ENCODE results near the gene RIT2.

The RIT2 gene

GRCh38 chr18:42854558-42854957 lies 260.9 kb downstream of the RIT2 start:
- Histone ChIP-seq H3K9ac (ENCODE audit: low read length) (no peak overlapping the region), H3K9me3 (ENCODE audit: insufficient read depth, low read length) (no peaks in the 10 kb centered on the region)
- TF ChIP-seq EZH2phosphoT487 (conservative IDR thresholded peaks at IDR 0.05; ENCODE audit: low read length) (no peak), CTCF (IDR thresholded peaks at IDR 0.05; ENCODE audit: insufficient read depth, low read length, poor library complexity, severe bottlenecking) (no peak)

GRCh38 chr18:42850174-42851083 lies 265.1 kb downstream of the RIT2 start:
- H3K27me3 ChIP-seq (ENCODE audit: low read length) = no peaks in the 10 kb centered on the region
- no peak overlapping the region for H3K27ac ChIP-seq (ENCODE audit: low read depth, low read length)
- TF ChIP-seq CTCF (IDR thresholded peaks at IDR 0.05; ENCODE audit: insufficient read depth, low read length, poor library complexity, severe bottlenecking) = no peak
- TF ChIP-seq EZH2phosphoT487 (conservative IDR thresholded peaks at IDR 0.05; ENCODE audit: low read length) = no peak
- no peaks in the 10 kb centered on the region for H3K9me2 ChIP-seq (replicated peaks; ENCODE audit: insufficient read depth, low read length)
- no peak overlapping the region for H3K9ac ChIP-seq (ENCODE audit: low read length)
- H3K79me2 ChIP-seq (ENCODE audit: insufficient read depth, low read length) = no peaks in the 10 kb centered on the region
- no peak overlapping the region for H3K4me3 ChIP-seq (ENCODE audit: insufficient read depth, low read length, poor library complexity, severe bottlenecking)
- no peaks in the 10 kb centered on the region for H3K36me3 ChIP-seq (ENCODE audit: low read length)
- no peak overlapping the region for H3K4me2 ChIP-seq (ENCODE audit: low read depth, low read length, poor library complexity, severe bottlenecking)
- no peak overlapping the region for H2AFZ ChIP-seq (ENCODE audit: low read depth, low read length, severe bottlenecking)
- H4K20me1 ChIP-seq (ENCODE audit: low read depth, low read length) = no peaks in the 10 kb centered on the region
- H3F3A ChIP-seq (ENCODE audit: insufficient read depth) = no peaks in the 10 kb centered on the region
- no peaks in the 10 kb centered on the region for H3K9me3 ChIP-seq (ENCODE audit: insufficient read depth, low read length)

More at GRCh38 chr18:42854558-42854957, 260.9 kb downstream of the RIT2 start:
- Histone ChIP-seq H3K27ac (ENCODE audit: low read depth, low read length) (no peak overlapping the region), H3F3A (ENCODE audit: insufficient read depth) (no peaks in the 10 kb centered on the region), H3K4me2 (ENCODE audit: low read depth, low read length, poor library complexity, severe bottlenecking) (no peak overlapping the region), H3K9me2 (replicated peaks; ENCODE audit: insufficient read depth, low read length) (no peaks in the 10 kb centered on the region), H4K20me1 (ENCODE audit: low read depth, low read length) (no peaks in the 10 kb centered on the region), H2AFZ (ENCODE audit: low read depth, low read length, severe bottlenecking) (no peak overlapping the region), H3K4me3 (ENCODE audit: insufficient read depth, low read length, poor library complexity, severe bottlenecking) (no peak overlapping the region), H3K79me2 (ENCODE audit: insufficient read depth, low read length) (no peaks in the 10 kb centered on the region), H3K27me3 (ENCODE audit: low read length) (no peaks in the 10 kb centered on the region), H3K36me3 (ENCODE audit: low read length) (no peaks in the 10 kb centered on the region)

- Histone ChIP-seq H3K27ac (ENCODE audit: low read depth, low read length) (no peak overlapping the region), H3K9me3 (ENCODE audit: insufficient read depth, low read length) (0 out of 2 replicates have a peak, but pooled peaks cover 4% of the 10 kb centered on the region), H3K79me2 (ENCODE audit: insufficient read depth, low read length) (no peaks in the 10 kb centered on the region), H2AFZ (ENCODE audit: low read depth, low read length, severe bottlenecking) (no peak overlapping the region), H3K9me2 (replicated peaks; ENCODE audit: insufficient read depth, low read length) (no peaks in the 10 kb centered on the region; the same call in 1 of the 2 replicates), H3K36me3 (ENCODE audit: low read length) (no peaks in the 10 kb centered on the region), H3K27me3 (ENCODE audit: low read length) (no peaks in the 10 kb centered on the region), H3K9ac (ENCODE audit: low read length) (no peak overlapping the region), H3K4me2 (ENCODE audit: low read depth, low read length, poor library complexity, severe bottlenecking) (no peak overlapping the region), H3F3A (ENCODE audit: insufficient read depth) (no peaks in the 10 kb centered on the region), H4K20me1 (ENCODE audit: low read depth, low read length) (no peaks in the 10 kb centered on the region), H3K4me3 (ENCODE audit: insufficient read depth, low read length, poor library complexity, severe bottlenecking) (no peak overlapping the region)
- TF ChIP-seq EZH2phosphoT487 (conservative IDR thresholded peaks at IDR 0.05; ENCODE audit: low read length) (no peak), CTCF (IDR thresholded peaks at IDR 0.05; ENCODE audit: insufficient read depth, low read length, poor library complexity, severe bottlenecking) (no peak)
Observed at GRCh38 chr18:42839408-42839807, 276.1 kb downstream of the RIT2 start.
